Amygdala (tissue), 56 donors: Measurements from ENCODE around the gene IRAK1.
A peak's percentile ranks its signal among the peaks of the same experiment; 100 is the strongest.
"Not testable (repeated sequence)": the region's sequence is repeated elsewhere in the genome, so short reads cannot be mapped to it uniquely, and the experiment has no call there.

Experiments
- DNase-seq, 56 donors: peaks; one replicate each; lab custom pipeline; 2025; lab: John Stamatoyannopoulos, UW

The IRAK1 gene

GRCh38 chrX:154004315-154004714 lies 15.4 kb downstream of the IRAK1 start:
- no peak for DNase-seq

- peak in 29 of 56 donors; percentile 7 to 65 (median 33) for DNase-seq
These were observed 17.4 kb downstream of the IRAK1 start for GRCh38 chrX:154002215-154002719.

- no peak for DNase-seq
These were observed 19.7 kb downstream of the IRAK1 start for GRCh38 chrX:154000051-154000450.

DNA sequence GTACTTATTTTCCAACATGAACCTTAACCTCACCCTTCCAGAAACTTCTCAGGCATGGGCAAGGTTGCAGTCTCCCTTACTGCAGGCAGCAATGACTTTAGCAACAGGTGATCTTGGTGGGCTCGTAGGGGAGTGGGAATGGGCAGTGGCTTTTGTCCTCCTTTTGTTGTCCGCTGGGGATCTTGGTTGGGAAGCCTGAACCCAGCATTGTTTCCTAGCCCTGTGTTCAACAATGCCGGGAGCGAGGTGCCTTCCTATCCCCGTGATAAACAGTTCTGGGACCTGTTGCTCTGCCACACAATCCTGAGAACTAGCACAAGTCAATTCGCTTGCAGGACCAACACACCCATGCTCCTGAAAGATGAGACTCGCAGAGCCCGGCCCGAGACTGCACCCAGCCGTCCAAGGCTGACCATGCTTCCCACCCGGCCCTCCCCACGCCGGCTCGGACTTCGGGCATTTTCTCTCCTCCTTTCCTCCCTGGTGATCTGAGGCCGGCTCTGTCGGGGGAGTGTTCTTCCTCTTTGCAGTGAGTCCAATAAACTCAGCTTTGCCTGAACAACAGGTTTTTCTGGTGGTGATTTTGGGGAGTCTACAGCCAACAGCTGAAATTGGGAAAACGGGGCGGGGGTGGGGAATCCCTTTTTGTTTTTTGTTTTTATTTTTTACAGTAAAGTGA lies 20.2 kb downstream of the IRAK1 start:
- no peak for DNase-seq

GRCh38 chrX:153995504-153995903 lies 24.2 kb downstream of the IRAK1 start:
- DNase-seq, result no peak

DNA sequence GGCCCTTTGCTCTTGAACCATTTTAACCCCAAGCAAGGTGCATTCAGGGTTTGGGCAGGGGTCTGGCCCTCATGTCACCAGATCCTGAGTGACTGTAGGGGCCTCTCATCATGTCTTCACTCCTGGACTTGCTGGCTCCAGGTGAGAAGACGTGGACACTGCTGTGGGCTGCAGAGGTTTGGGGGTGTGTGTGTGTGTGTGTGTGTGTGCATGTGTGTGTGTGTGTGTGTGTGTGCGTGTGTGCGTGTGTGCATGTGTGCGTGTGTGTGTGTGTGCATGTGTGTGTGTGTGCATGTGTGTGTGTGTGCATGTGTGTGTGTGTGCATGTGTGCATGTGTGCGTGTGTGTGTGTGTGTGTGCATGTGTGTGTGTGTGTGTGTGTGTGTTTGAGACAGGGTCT lies 25.3 kb downstream of the IRAK1 start:
- DNase-seq, result not testable (repeated sequence)

GRCh38 chrX:153993978-153994377 lies 25.7 kb downstream of the IRAK1 start:
- no peak for DNase-seq

DNA sequence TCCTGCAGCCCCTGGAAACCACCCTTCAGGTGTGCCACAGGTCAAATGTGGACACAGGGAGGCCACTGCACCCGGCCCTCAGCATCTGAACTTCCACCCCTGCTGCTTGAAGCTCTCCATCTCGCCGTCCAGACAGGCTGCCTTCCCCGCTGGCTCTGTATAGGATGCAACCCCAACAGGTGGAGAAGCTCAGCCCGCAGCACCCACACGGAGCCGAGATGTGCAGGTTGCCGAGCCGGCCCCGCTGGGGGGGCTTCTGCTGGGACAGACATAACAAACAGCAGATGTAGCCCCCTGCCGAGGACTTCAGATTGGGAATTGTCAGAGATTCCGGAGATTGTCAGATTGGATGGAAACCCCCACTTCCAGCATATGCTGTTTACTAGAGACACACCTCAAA lies 26.6 kb downstream of the IRAK1 start:
- no peak for DNase-seq

GRCh38 chrX:153992180-153992579 lies 27.5 kb downstream of the IRAK1 start:
- no peak for DNase-seq

DNA sequence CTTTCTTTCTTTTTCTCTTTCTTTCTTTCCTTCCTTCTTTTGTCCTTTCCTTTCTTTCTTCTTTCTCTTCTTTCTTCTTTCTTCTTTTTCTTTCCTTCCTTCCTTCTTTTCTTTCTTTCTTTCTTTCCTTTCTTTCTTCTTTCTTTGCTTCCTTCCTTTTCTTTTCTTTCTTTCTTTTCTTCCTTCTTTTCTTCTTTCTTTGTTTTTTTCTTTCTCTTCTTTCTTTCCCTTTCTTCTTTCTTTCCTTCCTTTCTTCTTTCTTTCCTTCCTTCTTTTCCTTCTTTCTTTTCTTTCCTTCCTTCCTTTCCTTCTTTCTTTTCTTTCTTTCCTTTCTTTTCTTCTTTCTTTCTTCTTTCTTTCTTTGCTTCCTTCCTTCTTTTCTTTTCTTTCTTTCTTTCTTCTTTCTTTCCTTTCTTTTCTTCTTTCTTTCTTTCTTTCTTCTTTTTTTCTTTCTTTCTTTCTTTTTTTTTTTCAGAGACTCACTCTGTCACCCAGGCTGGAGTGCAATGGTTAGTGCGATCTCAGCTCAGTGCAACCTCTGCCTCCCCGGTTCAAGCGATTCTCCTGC lies 28.6 kb downstream of the IRAK1 start:
- DNase-seq, result no peak

DNA sequence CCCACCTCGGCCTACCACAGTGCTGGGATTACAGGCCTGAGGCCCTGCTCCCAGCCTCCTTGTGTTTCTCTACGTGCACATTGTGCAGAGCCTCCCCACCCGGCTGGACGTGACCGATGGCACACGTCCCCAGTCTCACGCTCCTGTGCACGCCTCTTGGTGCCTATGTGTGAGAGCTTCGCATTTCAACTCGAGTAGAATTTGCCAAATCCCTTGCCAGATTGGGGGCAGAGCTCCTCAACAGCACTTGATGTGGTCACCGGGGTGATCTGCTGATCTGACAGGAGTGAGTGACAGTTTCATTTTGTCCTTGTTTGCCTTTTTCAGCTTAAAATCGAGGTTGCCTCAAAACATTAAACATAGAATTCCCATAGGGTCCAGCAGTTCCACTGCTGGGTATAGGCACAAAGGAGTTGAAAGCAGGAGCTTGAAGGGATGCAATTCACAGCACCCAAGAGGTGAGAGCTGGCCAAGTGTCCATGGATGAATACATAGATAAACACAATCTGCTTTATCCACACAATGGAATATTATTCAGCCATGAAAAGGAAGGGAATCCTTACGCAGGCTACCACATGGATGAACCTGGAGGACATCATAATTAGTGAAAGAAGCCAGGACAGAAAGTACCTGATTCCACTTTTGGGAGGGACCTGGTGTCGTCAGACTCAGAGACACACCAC lies 29.6 kb downstream of the IRAK1 start:
- DNase-seq, result no peak

DNA sequence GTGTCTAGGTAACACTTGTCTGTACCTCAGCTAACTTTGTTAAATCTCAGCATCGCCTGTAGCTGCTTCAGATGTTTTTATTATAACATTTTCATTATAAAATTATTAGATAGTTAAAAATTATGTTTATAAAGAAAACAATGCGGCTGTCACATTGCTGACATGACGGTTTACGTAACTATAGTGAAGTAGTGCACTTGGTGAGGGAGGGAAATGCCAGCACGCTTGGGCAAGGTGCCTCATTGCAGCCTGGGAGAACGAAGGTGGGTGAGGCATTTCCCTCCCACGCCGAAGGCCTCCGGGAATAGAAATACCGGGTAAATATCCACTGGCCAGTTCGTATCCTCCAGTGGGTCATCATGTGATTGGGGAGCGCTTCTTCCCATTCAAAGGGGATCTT lies 31.2 kb downstream of the IRAK1 start:
- DNase-seq, result no peak

GRCh38 chrX:153984351-153985178 lies 35.1 kb downstream of the IRAK1 start:
- no peak for DNase-seq

DNA sequence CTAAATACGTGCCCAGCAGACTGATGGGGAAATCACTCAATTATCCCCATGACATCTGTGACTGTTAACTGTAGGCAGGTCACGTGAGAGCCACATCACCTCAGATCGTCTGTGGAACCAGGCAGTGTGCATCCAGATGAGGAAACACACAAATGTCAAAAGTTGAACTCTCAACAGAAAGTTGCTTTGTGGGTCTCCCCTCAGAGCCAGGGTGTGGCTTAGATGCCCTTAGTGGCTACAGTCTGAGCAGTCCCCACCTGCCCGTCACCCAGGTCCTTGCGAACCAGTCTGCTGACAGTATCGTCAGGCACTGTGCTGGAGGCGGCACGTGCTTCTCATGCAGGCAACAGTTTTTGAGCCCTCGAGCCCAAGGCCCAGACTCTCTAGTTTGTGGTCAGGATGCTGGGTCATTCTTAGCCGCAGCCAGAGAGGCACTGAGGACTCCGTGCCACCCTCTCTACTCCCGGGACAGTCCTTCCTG lies 36.3 kb downstream of the IRAK1 start:
- DNase-seq, result no peak

- peak in 5 of 56 donors; percentile 9 to 43 (median 21) for DNase-seq
These were observed 37.8 kb downstream of the IRAK1 start for GRCh38 chrX:153981771-153982533.

- no peak for DNase-seq
These were observed 38.5 kb downstream of the IRAK1 start for GRCh38 chrX:153981231-153981630.

- not testable (repeated sequence) for DNase-seq
These were observed 39.3 kb downstream of the IRAK1 start for GRCh38 chrX:153980394-153980793.

DNA sequence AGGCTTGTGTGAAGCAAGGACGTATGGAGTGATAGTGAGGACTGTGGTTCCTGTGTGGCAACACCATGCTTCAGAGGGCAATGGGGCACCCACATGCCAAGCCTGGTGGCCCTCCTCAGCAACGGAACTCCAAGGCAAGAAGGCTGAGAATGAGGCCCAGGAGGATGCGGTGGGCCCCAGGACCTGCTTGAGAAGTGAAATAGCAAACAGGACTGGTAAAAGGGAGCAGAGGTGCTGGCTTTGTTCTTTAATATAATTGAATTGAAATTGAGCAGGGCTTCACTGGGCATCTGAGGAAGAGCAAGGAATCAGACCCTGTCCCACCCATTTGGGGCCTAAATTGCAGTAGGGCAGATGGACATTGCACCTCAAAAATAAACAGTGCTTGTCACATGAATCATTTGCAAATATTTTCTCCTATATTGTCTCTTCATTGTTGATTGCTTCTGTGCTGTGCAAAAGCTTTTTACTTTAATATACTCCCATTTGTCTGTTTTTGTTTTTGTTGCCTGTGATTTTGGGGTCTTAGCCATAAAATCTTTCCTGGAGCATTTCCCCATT lies 44.9 kb downstream of the IRAK1 start:
- DNase-seq, result no peak

- DNase-seq, result no peak
These were observed 45.5 kb downstream of the IRAK1 start for GRCh38 chrX:153974003-153974725.
